Measurements from ENCODE around the gene PDP2. TPM values are rescaled to one million over a fixed set of nuclear protein-coding genes. Genes with fewer than 3 reads are reported as not detected.

Gene PDP2
- total RNA-seq, 2 donors from 2014 or later: 16.0 to 25.9 TPM

DNA sequence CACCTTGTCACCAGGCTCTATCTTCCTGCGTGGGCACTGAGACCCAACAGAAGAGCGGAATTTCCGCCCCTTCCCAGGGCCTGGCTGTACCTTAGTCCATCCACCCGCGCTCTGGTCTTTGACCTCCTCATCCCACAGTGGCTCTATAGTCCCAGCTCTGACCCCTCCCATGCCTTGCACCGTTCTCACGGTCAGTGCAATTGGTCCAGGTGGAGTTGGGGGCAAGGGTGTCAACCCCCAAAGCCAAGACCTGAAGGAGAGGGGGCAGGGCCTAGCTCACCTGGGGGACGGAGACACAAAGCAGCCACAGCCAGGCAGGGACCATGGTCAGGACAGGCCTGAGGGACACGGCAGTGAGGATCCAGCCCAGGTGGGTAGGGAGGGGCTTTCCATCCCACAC is 37.4 kb downstream of the PDP2 start:
- Histone ChIP-seq H3K27ac (no peak overlapping the region), H3K4me1 (no peaks in the 10 kb centered on the region), H3K9ac (ENCODE audit: low read depth in 2 of 2, low read length in 2 of 2) (no peak overlapping the region), H3K27me3 (no peaks in the 10 kb centered on the region), H3K36me3 (no peaks in the 10 kb centered on the region), H3K4me3 (no peak overlapping the region), H3K9me3 (no peaks in the 10 kb centered on the region)
- TF ChIP-seq, protein P1, sequence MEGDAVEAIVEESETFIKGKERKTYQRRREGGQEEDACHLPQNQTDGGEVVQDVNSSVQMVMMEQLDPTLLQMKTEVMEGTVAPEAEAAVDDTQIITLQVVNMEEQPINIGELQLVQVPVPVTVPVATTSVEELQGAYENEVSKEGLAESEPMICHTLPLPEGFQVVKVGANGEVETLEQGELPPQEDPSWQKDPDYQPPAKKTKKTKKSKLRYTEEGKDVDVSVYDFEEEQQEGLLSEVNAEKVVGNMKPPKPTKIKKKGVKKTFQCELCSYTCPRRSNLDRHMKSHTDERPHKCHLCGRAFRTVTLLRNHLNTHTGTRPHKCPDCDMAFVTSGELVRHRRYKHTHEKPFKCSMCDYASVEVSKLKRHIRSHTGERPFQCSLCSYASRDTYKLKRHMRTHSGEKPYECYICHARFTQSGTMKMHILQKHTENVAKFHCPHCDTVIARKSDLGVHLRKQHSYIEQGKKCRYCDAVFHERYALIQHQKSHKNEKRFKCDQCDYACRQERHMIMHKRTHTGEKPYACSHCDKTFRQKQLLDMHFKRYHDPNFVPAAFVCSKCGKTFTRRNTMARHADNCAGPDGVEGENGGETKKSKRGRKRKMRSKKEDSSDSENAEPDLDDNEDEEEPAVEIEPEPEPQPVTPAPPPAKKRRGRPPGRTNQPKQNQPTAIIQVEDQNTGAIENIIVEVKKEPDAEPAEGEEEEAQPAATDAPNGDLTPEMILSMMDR (IDR thresholded peaks at IDR 0.05): no peak
- intact Hi-C loops (cut with DNase I): no loop called here
- no peak for DNase-seq

DNA sequence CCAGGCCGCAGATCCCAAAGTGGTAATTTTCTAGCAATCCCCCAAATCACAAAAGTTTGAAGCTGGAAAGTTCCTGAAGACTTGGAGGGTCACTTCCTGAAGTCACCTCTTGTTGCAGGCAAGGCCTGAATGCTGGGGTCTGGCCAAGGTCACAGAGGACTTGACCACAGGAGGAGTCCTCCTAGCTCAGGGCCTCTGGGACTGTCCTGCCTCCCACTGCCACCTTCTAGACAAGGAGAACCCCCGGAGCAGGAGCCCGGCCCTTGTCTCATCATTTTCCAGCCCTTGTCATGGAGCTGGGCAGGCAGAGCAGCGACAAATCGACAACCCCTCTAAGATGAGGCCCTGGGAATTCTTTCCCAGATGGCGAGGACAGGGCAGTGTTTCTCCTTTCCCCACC is 38.0 kb downstream of the PDP2 start:
- no peak overlapping the region for H3K4me3 ChIP-seq
- H3K27me3 ChIP-seq: no peaks in the 10 kb centered on the region
- H3K4me1 ChIP-seq: no peaks in the 10 kb centered on the region
- H3K36me3 ChIP-seq: no peaks in the 10 kb centered on the region
- H3K9me3 ChIP-seq: no peaks in the 10 kb centered on the region
- no peak overlapping the region for H3K27ac ChIP-seq
- no peak for DNase-seq
- H3K9ac ChIP-seq (ENCODE audit: low read depth in 2 of 2, low read length in 2 of 2): no peak overlapping the region
- TF ChIP-seq, protein P1 (IDR thresholded peaks at IDR 0.05): no peak
- intact Hi-C loops (cut with DNase I): no loop called here

DNA sequence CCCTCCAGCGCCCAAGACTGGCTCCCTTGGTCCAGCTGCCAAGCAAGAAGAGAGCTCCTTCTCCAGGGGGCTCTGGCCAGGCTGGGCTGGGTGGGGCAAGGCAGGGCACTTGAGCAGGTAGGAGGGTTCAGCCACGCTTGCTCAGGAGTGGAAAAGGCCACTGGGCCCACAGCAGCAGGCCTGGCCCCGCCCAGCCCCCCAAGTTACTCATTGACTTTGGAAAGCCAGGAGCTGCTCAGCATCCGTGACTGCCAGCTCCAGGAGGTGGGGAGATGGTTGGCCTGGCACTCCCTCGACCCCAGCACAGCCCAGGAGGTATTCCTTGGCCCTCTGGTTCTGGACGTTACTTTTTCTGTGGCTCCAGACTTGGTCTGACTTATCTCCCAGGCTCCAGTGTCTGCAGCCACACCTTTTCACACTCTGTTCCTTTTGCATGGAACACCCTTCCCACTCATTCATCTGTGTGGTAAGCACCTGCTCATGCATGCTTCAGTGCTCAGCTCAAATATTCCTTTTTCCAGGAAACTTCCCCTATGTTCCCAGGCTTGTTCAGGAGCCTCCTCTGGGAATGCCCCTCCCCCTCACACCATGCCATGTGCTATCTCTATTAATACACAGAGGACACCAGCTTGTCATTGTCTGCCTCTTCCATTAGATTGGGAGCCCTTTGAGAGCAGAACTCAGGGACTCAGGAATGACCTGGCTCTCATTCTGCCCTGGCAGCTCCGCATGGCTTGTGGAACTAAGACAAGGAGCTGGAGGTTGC is 38.7 kb downstream of the PDP2 start, which contains the start of gene CDH16:
Gene CDH16 (minus strand): TSS at position 83 of the 766 bp plus-strand sequence. CDS start 820 bp downstream, outside the sequence.
- Histone ChIP-seq H3K9me3 (no peaks in the 10 kb centered on the region), H3K9ac (ENCODE audit: low read depth in 2 of 2, low read length in 2 of 2) (no peak within 1 kb of the TSS), H3K27me3 (no peaks in the 10 kb centered on the region), H3K36me3 (no peaks in the 10 kb centered on the region), H3K27ac (no peak within 1 kb of the TSS), H3K4me3 (no peak within 1 kb of the TSS), H3K4me1 (no peaks in the 10 kb centered on the region)
- intact Hi-C loops (cut with DNase I): no loop called here
- TF ChIP-seq, protein P1 (IDR thresholded peaks at IDR 0.05): no peak
- DNase-seq: no peak

DNA sequence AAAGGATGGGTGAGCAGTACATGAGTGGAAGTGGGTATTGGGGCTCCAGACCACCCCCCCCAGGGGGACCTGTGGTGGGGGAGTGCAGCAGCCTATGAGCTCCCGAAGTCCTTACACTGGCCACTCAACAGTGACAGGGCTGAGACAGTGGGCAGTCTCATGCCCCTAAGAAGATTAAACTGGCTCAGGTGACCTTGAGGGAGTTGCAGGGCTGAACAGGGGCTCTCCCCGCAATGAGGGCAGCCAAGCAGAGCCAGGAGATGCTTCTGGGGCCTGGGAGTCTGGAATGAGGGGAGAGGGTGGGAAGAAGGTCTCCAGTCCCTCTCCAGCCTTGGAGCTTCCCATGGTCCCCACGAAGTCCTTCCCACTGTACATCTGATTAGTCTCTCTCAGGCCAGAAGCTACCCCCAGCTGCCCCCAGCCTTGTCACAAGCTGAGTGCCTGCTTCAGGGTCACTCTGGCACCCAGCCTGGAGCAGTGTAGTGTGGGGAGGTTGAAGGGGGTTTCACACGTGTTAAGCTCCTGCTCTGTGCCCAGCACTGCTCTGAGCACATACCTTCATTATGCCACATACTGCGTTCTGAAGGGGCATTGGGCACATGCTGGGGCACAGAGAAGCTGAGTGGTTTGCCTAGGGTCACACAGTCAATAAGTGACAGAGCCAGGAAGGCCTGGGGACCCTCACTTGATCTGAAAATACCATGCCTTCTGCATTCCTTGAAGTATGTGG is 39.4 kb downstream of the PDP2 start:
- no peak overlapping the region for H3K27ac ChIP-seq

DNA sequence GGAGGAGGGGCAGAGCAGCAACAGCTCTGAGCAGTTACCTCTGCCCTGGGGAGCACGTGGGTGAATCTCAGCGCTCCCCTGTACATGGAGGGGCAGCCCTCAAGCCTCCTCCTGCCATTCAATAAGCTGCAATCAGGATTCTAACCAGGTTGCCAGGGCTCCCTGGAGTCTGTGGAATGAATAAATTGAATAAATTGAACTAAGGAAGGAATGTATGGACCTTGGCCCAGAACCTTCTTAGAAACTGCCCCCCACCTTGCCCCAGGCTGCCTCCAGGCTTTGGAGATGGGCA is 39.9 kb downstream of the PDP2 start:
- TF ChIP-seq, protein P1 (IDR thresholded peaks at IDR 0.05): no peak
- Histone ChIP-seq H3K9me3 (no peaks in the 10 kb centered on the region), H3K36me3 (no peaks in the 10 kb centered on the region), H3K27me3 (peaks cover 9% of the 10 kb centered on the region), H3K9ac (ENCODE audit: low read depth in 2 of 2, low read length in 2 of 2) (no peak overlapping the region), H3K4me1 (no peaks in the 10 kb centered on the region), H3K4me3 (no peak overlapping the region), H3K27ac (no peak overlapping the region)
- DNase-seq: no peak
- intact Hi-C loops (cut with DNase I): no loop called here

More for the DNA sequence above, 39.4 kb downstream of the PDP2 start:
- Histone ChIP-seq H3K4me1 (no peaks in the 10 kb centered on the region), H3K4me3 (no peak overlapping the region), H3K9me3 (no peaks in the 10 kb centered on the region), H3K27me3 (peaks cover 6% of the 10 kb centered on the region), H3K9ac (ENCODE audit: low read depth in 2 of 2, low read length in 2 of 2) (no peak overlapping the region), H3K36me3 (no peaks in the 10 kb centered on the region)
- DNase-seq: no peak
- TF ChIP-seq, protein P1 (IDR thresholded peaks at IDR 0.05): no peak
- intact Hi-C loops (cut with DNase I): no loop called here

Measured in colonic mucosa (tissue), 4 donors.